ENCODE data around the gene NAPEPLD.
"Not testable (repeated sequence)": the region's sequence is repeated elsewhere in the genome, so short reads cannot be mapped to it uniquely, and the experiment has no call there.

NAPEPLD gene

GRCh38 chr7:103101543-103101942 is 47.4 kb downstream of the NAPEPLD start:
- no peak overlapping the region for H3K4me3 ChIP-seq (ENCODE audit: low read depth, low read length)

GRCh38 chr7:103100348-103100747 is 48.6 kb downstream of the NAPEPLD start:
- TF ChIP-seq, protein P1, sequence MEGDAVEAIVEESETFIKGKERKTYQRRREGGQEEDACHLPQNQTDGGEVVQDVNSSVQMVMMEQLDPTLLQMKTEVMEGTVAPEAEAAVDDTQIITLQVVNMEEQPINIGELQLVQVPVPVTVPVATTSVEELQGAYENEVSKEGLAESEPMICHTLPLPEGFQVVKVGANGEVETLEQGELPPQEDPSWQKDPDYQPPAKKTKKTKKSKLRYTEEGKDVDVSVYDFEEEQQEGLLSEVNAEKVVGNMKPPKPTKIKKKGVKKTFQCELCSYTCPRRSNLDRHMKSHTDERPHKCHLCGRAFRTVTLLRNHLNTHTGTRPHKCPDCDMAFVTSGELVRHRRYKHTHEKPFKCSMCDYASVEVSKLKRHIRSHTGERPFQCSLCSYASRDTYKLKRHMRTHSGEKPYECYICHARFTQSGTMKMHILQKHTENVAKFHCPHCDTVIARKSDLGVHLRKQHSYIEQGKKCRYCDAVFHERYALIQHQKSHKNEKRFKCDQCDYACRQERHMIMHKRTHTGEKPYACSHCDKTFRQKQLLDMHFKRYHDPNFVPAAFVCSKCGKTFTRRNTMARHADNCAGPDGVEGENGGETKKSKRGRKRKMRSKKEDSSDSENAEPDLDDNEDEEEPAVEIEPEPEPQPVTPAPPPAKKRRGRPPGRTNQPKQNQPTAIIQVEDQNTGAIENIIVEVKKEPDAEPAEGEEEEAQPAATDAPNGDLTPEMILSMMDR (IDR thresholded peaks at IDR 0.05; ENCODE audit: borderline replicate concordance, insufficient read depth, low read depth, low read length): no peak
- H3K4me3 ChIP-seq (ENCODE audit: low read depth, low read length): no peak overlapping the region

More at GRCh38 chr7:103101543-103101942, 47.4 kb downstream of the NAPEPLD start:
- TF ChIP-seq, protein P1 (IDR thresholded peaks at IDR 0.05; ENCODE audit: borderline replicate concordance, insufficient read depth, low read depth, low read length): no peak

- TF ChIP-seq, protein P1 (IDR thresholded peaks at IDR 0.05; ENCODE audit: borderline replicate concordance, insufficient read depth, low read depth, low read length): no peak
- no peak overlapping the region for H3K4me3 ChIP-seq (ENCODE audit: low read depth, low read length)
Measured at GRCh38 chr7:103097041-103097440, 51.9 kb downstream of the NAPEPLD start.

GRCh38 chr7:103095558-103095957 is 53.3 kb downstream of the NAPEPLD start:
- H3K4me3 ChIP-seq (ENCODE audit: low read depth, low read length): not testable (repeated sequence)

GRCh38 chr7:103094102-103094501 is 54.8 kb downstream of the NAPEPLD start:
- TF ChIP-seq, protein P1 (IDR thresholded peaks at IDR 0.05; ENCODE audit: borderline replicate concordance, insufficient read depth, low read depth, low read length): no peak
- H3K4me3 ChIP-seq (ENCODE audit: low read depth, low read length): no peak overlapping the region

DNA sequence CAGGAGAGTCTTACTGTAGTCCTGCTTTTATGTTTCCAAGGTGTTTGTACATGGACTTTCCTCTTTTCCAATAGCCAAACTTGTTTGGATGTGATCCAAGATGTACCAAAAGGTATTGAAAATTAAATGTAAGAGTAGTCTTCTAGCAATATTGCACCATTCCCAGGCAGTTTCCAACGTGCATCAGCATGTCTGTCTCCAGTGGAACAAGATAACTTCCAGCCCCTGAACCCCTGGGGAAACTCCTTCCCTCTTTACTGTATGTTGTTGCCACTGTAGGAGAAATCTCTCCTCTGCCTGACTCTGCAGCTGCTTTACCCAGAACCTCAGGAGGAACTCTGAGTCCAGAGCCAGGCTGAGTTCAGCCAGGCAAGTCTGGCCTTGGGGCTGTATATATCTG is 55.5 kb downstream of the NAPEPLD start:
- TF ChIP-seq, protein P1 (IDR thresholded peaks at IDR 0.05; ENCODE audit: borderline replicate concordance, insufficient read depth, low read depth, low read length): no peak
- no peak overlapping the region for H3K4me3 ChIP-seq (ENCODE audit: low read depth, low read length)

- H3K4me3 ChIP-seq (ENCODE audit: low read depth, low read length): not testable (repeated sequence)
Measured at GRCh38 chr7:103092321-103092720, 56.6 kb downstream of the NAPEPLD start.

DNA sequence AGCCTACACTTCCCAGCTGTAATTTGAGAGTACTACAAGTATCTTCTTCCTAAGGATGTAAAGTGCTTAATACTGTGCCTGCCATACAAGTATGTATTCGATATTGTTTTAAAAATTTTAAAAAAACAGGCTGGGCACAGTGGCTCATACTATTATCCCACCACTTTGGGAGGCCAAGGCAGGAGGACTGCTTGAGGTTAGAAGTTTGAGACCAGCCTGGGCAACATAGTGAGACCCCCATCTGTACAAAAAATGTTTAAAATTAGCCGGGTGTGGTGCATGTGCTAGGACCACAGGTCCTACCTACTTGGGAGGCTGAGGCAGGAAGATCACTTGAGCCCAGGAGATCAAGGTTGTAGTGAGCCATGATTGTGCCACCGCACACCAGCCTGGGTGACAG is 65.7 kb downstream of the NAPEPLD start:
- TF ChIP-seq, protein P1 (IDR thresholded peaks at IDR 0.05; ENCODE audit: borderline replicate concordance, insufficient read depth, low read depth, low read length): no peak
- no peak overlapping the region for H3K4me3 ChIP-seq (ENCODE audit: low read depth, low read length)
